Dendritic cell treated with granulocyte-macrophage colony-stimulating factor and Interleukin-4, amounts not matched to agents 40 ng/mL and 50 ng/mL, for 4 days (primary cell): Measurements from ENCODE around the gene PNMA6E.

Experiments used
- H3K27ac Mint-ChIP-seq: one replicate; pipeline ENCODE4 v1.8.0; 2022; ENCODE audit warnings: mild to moderate bottlenecking, mixed read lengths
- H3K27me3 Mint-ChIP-seq: one replicate; pipeline ENCODE4 v1.8.0; 2022; ENCODE audit warnings: mild to moderate bottlenecking, mixed read lengths
- H3K36me3 Mint-ChIP-seq: one replicate; pipeline ENCODE4 v1.8.0; 2022; ENCODE audit warnings: low read depth, mixed read lengths
- H3K4me1 Mint-ChIP-seq: one replicate; pipeline ENCODE4 v1.8.0; 2022; ENCODE audit warnings: low read depth, mixed read lengths
- H3K4me3 Mint-ChIP-seq: one replicate; pipeline ENCODE4 v1.8.0; 2022; ENCODE audit warnings: mild to moderate bottlenecking, moderate library complexity, mixed read lengths
- H3K9me3 Mint-ChIP-seq: one replicate; pipeline ENCODE4 v1.8.0; 2022; ENCODE audit warnings: mixed read lengths
- intact Hi-C: fragments of 100-400 bp; cut with micrococcal nuclease; formaldehyde crosslinking; loops from one replicate; pipeline ENCODE4 v1.15.0; 2022

Gene PNMA6E

DNA sequence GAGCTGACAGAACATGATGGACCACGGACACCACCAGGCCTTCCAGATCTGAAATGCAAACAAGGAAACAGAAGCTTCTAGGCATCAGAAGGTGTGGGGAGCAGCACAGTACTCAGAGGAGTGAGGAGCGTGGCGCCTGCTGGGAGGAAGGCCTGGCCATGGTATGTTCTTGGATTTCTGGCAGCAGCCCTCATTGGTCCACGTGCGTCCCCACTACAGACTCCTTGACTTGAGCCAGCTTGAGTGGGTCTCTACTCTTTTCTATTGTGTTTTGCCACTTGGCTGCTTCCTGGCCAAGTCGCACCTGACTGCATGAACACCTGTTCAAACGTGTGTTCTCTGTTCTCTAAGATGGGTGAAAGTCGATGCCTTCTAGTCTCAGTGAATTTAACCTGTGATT is 49.2 kb downstream of the PNMA6E start:
- H3K27ac Mint-ChIP-seq = no peak overlapping the region
- H3K27me3 Mint-ChIP-seq = no peaks in the 10 kb centered on the region
- H3K4me1 Mint-ChIP-seq = no peaks in the 10 kb centered on the region
- intact Hi-C loops = no loop called here
- peaks cover 29% of the 10 kb centered on the region for H3K36me3 Mint-ChIP-seq
- no peaks in the 10 kb centered on the region for H3K9me3 Mint-ChIP-seq
- H3K4me3 Mint-ChIP-seq = no peak overlapping the region

DNA sequence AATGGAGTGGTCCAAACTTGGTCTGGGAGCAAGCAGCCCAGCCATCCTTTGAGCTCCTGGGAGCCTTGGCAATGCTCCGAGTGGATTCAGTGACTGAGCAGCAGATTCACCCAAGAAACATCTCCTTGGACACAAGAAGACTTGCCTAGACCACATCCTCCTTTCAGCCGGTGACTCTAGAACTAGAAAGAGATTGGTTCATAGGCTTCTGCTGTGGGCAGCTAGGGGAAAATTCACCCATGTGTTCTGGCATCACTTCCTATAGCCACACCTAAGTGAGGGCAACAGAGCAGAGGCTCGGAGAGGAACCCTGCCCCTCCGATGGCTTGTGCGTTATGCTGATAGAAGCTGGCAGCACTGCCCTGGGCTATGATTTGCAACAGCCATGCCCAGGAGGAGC is 51.2 kb downstream of the PNMA6E start:
- intact Hi-C loops = no loop called here
- H3K27ac Mint-ChIP-seq = no peak overlapping the region
- no peaks in the 10 kb centered on the region for H3K27me3 Mint-ChIP-seq
- H3K9me3 Mint-ChIP-seq = no peaks in the 10 kb centered on the region
- no peak overlapping the region for H3K4me3 Mint-ChIP-seq
- peaks cover 49% of the 10 kb centered on the region for H3K36me3 Mint-ChIP-seq
- H3K4me1 Mint-ChIP-seq = no peaks in the 10 kb centered on the region

DNA sequence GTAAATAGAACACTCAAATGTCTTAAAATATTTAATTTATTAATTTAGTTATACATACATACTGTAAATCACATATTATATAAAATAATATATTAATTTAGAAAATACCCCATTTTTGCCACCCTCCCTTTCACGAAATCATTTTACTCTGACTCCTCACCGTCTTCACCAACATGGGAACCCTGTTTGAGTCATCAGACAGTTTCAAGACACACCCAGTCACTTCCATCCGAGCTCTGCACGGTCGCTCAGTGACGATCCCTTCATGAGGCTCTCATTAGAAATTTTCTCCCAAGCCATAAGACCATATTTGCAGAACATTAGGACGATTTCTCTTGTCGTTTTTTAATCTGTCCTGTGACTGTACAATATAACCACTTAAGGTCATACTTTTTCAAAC is 52.7 kb downstream of the PNMA6E start:
- Mint-ChIP-seq H3K4me3 (no peak overlapping the region), H3K27ac (no peak overlapping the region), H3K36me3 (peaks cover 65% of the 10 kb centered on the region), H3K9me3 (no peaks in the 10 kb centered on the region), H3K4me1 (no peaks in the 10 kb centered on the region), H3K27me3 (no peaks in the 10 kb centered on the region)
- intact Hi-C loops = no loop called here

DNA sequence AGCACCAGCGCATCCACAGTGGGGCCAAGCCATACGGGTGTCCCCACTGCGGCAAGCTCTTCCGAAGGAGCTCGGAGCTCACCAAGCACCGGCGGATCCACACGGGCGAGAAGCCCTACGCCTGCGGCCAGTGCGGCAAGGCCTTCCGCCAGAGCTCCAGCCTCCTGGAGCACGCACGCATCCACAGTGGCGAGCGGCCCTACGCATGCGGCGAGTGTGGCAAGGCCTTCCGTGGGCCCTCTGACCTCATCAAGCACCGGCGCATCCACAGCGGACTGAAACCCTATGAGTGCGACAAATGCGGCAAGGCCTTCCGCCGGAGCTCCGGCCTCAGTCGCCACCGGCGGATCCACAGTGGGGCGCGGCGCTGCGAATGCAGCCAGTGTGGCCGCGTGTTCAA is 53.6 kb downstream of the PNMA6E start:
- Mint-ChIP-seq H3K36me3 (peaks cover 72% of the 10 kb centered on the region), H3K9me3 (no peaks in the 10 kb centered on the region), H3K27ac (no peak overlapping the region), H3K4me1 (no peaks in the 10 kb centered on the region), H3K27me3 (no peaks in the 10 kb centered on the region), H3K4me3 (no peak overlapping the region)
- intact Hi-C loops = no loop called here
